ENCODE data around the gene USP40.

GRCh38 chr2:233611284-233611683 is 44.7 kb upstream of the USP40 start:
- no peak for TF ChIP-seq EZH2phosphoT487 (IDR thresholded peaks at IDR 0.05; ENCODE audit: borderline replicate concordance)
- no peak for TF ChIP-seq CTCF (conservative IDR thresholded peaks at IDR 0.05; ENCODE audit: low read length)

Data from Loucy (cell line).